ENCODE measurements around the gene MBD1.

DNA sequence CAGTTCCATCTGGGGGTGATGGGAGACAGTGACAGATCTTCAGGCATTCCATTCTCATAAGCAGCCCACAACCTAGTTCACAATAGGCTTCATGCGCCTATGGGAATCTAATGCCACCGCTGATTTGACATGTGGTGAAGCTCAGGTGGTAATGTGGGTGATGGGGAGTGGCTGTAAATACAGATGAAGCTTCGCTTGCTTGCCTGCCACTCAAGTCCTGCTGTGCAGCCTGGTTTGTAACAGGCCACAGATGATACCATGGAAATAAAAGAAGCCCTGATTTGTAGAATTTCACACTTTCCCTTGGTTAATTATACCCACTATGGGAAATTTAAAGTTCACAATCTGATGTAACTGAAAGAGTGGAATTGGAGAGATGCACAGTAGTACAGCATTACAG lies 46.7 kb upstream of the MBD1 start:
- TF ChIP-seq, protein P1, sequence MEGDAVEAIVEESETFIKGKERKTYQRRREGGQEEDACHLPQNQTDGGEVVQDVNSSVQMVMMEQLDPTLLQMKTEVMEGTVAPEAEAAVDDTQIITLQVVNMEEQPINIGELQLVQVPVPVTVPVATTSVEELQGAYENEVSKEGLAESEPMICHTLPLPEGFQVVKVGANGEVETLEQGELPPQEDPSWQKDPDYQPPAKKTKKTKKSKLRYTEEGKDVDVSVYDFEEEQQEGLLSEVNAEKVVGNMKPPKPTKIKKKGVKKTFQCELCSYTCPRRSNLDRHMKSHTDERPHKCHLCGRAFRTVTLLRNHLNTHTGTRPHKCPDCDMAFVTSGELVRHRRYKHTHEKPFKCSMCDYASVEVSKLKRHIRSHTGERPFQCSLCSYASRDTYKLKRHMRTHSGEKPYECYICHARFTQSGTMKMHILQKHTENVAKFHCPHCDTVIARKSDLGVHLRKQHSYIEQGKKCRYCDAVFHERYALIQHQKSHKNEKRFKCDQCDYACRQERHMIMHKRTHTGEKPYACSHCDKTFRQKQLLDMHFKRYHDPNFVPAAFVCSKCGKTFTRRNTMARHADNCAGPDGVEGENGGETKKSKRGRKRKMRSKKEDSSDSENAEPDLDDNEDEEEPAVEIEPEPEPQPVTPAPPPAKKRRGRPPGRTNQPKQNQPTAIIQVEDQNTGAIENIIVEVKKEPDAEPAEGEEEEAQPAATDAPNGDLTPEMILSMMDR (IDR thresholded peaks at IDR 0.05; ENCODE audit: insufficient read depth, low read depth, low read length), result no peak
- TF ChIP-seq EZH2 (IDR thresholded peaks at IDR 0.05; ENCODE audit: insufficient read depth, low read length), result no peak
